Activated CD4-positive, alpha-beta T cell treated with anti-CD3 and anti-CD28 coated beads, Interleukin-2, amount 50 U/mL, for 4 hours (primary cell): ENCODE measurements around the gene BCL3.
A peak's percentile ranks its signal among the peaks of the same experiment; 100 is the strongest.

ENCODE experiments used
- DNase-seq, 2 experiments: peaks; one replicate each; pipeline ENCODE4 v3.0.0-alpha.2; 2020

The BCL3 gene

DNA sequence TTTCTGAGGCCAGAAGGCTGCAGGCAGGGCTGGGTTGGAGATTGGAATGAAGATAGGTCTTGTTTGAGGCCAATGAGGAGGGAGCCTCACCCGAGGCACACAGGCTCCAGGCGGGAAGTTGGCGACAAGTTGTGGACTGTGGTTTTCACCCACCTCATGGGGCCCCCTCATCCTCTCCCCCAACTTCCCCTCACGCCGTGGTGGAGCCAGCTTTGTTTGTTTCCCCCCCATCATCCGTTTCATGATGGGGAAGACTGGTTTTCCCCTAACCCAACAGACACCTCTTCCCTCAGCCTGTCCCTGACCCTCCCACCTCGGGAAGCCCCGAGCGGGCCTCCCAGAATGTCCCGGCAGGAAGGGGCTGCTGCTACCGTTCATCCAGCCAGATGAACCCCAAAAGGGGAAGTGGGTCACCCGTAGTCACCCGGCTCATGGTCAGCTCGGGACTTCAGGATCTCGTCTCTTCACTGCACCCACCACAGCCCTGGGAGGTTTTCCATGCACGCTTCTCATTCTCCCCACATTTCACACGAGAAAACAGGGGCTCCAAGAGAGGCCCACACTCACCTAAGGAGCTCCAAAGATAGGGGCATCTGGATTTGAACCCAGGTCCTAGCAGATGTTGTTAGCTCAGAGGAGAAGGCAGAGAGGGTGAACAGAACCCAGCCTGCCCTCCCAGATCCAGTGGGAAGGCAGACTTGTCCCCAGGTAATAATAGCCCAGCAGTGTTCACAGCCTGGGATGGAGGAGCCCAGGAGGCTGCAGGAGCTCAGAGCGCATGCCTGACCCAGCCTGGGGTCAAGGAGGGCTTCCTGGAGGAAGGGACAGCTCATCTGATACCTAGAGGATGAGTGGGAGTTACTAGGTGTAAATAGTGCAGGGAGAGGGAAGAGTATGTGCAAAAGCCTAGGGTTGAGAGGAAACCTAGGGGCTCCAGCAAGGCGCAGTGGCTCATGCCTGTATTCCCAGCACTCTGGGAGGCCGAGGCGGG lies 26.1 kb upstream of the BCL3 start:
- DNase-seq, result no peak

DNA sequence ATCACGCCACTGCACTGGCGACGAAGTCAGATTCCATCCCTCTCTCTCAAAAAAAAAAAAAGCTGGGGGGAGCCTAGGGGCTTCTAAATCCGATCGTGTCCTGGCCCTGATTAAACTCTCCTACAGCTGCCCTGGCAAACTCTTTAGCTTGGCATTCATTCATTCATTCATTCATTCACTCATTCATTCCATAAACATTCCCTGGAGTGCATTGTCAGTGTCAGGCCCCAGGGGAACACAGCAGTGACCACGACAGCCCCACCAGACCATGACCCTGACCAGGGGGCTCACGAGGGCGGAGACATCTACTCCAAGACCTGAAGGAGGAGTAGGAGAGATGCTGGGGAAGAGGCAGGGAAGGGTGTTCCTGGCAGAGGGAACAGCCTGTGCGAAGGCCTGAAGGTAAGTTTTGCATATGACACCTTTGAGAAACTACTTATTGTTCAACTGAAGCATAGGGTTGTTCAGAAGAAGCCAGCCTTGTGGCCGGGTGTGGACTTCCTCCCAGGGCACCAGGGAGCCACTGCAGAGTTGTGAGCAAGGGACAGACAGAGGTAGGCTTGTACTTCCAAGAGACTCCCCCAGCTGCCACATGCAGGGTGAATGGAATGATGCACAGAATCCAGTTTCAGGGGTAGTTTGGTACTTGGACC lies 25.1 kb upstream of the BCL3 start:
- DNase-seq, result no peak

GRCh38 chr19:44723952-44724319 lies 24.6 kb upstream of the BCL3 start:
- peak; percentile 73 to 74 for DNase-seq

DNA sequence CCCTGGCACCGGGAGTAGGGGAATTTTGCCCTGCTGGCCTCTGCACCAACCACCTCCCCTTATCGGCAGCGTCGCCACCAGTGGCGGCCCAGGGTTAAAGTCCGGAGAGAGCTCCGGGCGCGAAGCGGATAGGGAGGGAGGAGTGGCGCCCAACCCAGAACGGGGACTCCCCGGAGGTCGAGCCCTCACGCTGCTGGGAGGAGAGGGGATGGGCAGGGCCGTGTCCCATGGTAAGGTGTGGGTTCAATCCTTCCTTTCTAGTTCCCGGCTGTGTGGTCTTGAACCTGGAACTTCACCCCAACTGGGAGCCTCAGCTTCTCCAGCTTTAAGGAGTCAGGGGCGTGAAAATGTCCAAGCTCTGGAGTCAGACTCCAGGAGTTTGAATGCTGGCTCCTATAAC lies 23.3 kb upstream of the BCL3 start:
- DNase-seq, result no peak

DNA sequence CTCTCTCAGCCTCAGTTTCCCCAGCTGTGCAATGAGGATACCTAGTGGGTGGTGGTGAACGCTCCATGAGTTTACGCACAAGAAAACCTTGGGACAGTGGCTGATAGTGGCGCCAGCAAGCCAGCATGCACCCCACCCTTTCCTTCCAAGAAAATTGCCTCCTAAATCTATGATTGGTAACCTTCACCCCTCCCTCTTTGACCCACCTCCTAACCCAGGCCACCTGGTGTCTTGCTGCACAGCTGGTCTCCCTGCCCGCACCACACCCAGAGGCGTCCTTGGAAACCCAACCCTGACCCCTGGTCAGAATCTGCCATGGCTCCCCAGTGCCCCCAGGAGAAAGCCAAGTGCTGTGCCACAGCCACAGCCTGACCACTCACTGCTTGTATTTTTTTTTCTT lies 22.8 kb upstream of the BCL3 start:
- DNase-seq, result no peak

GRCh38 chr19:44726465-44726864 lies 22.0 kb upstream of the BCL3 start:
- DNase-seq, result no peak

- DNase-seq, result no peak
Observed at GRCh38 chr19:44728178-44728577, 20.3 kb upstream of the BCL3 start.

DNA sequence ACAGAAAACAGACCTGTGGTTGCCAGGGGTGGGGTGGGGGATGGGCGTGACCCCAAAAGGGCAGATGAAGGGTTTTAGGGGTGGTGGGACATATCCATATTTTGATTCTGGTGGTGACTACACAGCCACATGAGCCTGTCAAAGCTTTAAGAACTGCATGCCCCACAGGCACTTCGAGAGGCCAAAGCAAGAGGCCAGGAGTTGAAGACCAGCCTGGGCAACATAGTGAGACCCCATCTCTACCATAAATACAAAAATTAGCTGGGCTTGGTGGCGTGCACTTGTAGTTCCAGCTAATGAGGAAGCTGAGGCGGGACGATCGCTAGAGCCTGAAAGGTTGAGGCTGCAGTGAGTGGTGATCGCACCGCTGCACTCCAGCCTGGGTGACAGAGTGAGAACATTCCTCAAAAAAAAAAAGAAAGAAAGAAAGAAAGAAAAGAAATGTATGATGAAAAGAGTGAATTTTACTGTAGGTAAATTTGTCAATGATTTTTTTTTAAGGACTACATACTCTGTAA lies 18.9 kb upstream of the BCL3 start:
- DNase-seq, result no peak

DNA sequence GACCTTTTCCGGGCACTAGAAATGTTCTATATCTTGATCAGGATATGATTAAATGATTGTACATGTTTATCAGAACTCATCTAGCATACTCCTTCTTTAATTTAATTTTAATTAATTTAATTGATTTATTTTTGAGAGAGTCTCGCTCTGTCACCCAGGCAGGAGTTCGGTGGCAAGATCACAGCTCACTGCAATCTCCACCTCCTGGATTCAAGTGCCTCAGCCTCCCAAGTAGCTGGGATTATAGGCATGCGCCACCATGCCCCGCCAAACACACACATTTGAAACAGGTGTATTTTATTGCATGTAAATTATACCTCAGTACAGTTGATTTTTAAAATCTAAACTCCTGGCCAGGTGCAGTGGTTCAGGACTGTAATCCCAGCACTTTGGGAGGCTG lies 17.4 kb upstream of the BCL3 start:
- no peak for DNase-seq

GRCh38 chr19:44731622-44732021 lies 16.9 kb upstream of the BCL3 start:
- no peak for DNase-seq

- no peak for DNase-seq
Observed at GRCh38 chr19:44732235-44733014, 16.1 kb upstream of the BCL3 start.

- no peak for DNase-seq
Observed at GRCh38 chr19:44734357-44734756, 14.2 kb upstream of the BCL3 start.

- no peak for DNase-seq
Observed at GRCh38 chr19:44735011-44735410, 13.5 kb upstream of the BCL3 start.

DNA sequence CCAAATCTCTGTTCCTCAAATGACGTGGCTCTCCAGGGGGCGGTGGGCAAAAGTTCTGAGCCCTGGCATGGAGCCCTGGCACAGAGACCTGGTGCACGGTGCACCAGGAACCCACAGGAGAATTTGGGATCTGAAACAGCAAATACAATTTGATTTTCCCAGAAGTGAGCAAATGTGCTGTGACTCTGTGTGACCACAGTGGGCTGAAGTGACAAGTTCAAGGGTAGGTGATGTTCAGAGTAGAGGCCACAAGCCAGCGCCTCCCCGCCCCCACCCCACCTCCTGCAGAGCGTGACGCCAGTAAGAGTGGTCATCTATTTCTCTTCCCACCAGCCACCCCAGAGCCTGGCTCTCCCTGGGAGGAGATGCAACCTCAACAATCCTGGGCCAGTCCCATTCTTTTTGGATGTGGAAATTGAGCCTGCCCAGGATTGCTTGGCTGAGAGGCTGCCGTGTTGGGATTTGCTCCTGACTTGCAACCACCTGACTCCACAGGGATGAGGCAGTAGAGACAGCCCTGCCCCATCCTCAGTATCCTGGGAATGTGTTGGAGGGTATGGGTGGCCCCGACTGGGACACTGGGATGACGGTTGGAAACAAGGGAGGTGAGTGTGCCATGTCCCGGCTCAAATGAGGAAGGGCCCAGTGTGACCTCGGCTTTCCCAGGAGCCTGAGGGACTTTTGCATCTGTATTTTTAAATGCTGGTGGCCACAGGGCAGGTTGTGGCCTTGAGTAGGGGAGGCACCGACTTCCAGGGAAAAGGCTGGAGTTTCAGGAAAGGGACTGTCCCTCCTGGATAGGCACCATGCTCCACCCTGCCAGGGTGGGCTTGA lies 11.1 kb upstream of the BCL3 start:
- no peak for DNase-seq

GRCh38 chr19:44738136-44738535 lies 10.4 kb upstream of the BCL3 start:
- DNase-seq, result no peak

DNA sequence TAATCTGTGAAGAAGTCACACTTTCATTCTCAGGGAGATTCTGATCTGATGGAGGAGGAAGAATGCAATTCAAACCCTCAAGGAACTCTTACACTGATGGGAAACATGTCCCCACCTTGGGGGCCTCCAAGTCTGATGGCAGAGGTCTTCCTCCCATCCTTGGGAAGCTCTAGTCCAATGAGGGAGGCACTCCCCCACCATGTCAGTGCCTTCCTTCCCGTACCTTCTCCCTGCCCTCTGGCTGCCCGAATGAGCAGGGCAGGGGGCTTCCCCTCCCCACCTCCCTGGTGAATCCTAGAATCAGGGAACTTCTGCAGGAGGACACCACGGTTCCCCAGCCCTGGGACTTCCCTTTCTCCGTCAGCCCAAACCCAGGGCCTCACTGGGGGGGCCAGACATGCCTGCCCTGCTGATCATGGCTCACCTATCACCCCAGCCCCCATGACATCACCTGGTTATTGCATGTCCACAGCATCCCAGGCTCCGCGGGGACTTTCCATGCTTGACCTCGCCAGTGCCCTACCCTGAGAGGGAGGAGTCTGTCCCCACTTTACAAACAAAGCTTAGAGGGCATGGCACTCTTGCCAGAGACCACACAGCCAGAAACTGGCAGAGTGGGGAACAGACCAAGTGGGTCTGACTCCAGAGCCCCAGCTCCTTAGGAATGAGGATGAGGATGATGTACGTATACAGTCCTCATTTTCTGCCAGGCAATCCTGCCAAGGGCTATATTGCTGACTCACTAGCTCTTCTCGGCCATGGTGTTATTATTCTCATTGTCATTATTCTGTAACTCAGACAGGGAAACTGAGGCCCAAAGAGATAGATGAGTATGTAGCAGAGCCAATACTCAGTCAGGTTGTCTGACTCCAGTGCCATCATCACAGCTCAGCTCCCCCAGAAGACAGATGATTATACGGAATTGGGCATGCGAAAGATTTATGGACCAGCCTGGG lies 9.6 kb upstream of the BCL3 start:
- no peak for DNase-seq

DNA sequence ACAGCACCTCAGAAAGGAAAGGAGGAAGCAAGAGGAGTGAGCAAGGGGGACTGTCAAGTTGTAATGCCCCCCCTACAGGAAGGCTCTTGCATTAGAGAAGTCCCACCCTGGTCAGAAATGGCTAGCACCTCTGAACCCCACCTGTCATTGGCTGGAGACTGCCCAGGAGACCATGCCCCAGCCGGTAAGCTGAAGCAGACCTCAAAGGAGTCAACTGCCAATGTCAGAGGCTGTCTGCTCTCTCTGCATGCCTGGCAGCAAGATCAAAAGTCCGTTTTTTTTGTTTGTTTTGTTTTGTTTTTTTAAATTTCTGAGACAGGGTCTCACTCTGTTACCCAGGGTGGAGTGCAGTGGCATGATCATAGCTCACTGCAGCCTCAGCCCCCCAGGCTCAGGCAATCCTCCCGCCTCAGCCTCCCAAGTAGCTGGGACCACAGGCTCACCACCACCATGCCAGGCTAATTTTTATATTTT lies 8.1 kb upstream of the BCL3 start:
- no peak for DNase-seq

- no peak for DNase-seq
Observed at GRCh38 chr19:44741258-44741731, 7.2 kb upstream of the BCL3 start.

- DNase-seq, result no peak
Observed at GRCh38 chr19:44741841-44742329, 6.6 kb upstream of the BCL3 start.

DNA sequence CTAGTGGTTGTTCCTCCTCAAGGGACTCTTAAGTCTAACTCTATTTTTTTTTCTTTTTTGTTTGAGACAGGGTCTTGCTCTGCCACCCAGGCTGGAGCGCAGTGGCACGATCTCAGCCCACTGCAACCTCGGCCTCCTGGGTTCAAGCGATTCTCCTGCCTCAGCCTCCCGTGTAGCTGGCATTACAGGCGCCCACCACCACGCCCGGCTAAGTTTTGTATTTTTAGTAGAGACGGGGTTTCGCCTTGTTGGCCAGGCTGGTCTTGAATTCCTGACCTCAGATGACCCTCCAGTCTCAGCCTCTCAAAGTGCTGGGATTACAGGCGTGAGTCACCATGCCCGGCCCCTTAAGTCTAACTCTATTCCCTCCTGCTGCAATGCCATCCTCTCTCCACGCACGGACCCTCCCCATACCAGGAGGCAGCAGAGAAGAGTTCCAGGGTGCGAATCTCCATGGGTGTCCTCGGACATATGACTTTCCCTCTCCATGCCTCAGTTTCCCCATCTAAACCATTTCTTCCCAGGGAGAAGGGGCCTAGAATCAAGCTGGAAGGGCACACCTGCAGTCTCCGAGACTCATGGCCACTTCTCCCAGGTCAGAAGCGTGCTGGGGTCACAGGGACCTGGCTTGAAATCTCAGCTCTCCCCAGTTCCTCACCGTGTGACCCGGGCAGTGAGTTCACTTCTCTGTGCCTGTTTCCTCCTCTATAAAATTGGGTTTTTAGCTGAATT lies 6.0 kb upstream of the BCL3 start:
- DNase-seq, result no peak
